Breast epithelium (tissue), 4 donors: Measurements from ENCODE around the gene CDK19. TPM values are rescaled to one million over a fixed set of nuclear protein-coding genes. Genes with fewer than 3 reads are reported as not detected.
A peak's percentile ranks its signal among the peaks of the same experiment; 100 is the strongest.

ENCODE experiments used
- DNase-seq, 2 donors: peaks; one replicate each; pipeline ENCODE4 v3.0.0-alpha.2; 2019; ENCODE audit warnings: low spot score in 2 of 2
- H3K27ac ChIP-seq, 2 donors: fragments of 200-600 bp; sonication (generic) in 1 of 2; one replicate each; pipeline ENCODE4 v1.5.1; 2016 to 2019; ENCODE audit warnings: mild to moderate bottlenecking in 1 of 2
- H3K27me3 ChIP-seq, 2 donors: fragments of 200-600 bp; sonication (generic) in 1 of 2; one replicate each; pipeline versions ENCODE4 v1.5.1 to v1.6.0; 2017 to 2019; ENCODE audit warnings: control low read depth in 1 of 2, mild to moderate bottlenecking in 1 of 2
- H3K36me3 ChIP-seq: fragments of 200-600 bp; one replicate; pipeline ENCODE4 v1.5.1; 2019
- H3K4me1 ChIP-seq, 2 donors: fragments of 200-600 bp; sonication (generic); one replicate each; pipeline ENCODE4 v1.5.1; 2016 to 2019; ENCODE audit warnings: control low read depth in 1 of 2
- H3K4me3 ChIP-seq, 3 donors: fragments of 200-600 bp; sonication (generic); 1 replicate in 2 of 3; 2 replicates in 1 of 3; pipeline ENCODE4 v1.5.1; 2016 to 2019; ENCODE audit warnings: mild to moderate bottlenecking in 3 of 3, moderate library complexity in 2 of 3
- H3K9me3 ChIP-seq, 2 donors: fragments of 200-600 bp; sonication (generic) in 1 of 2; one replicate each; pipeline ENCODE4 v1.5.1; 2016 to 2019; ENCODE audit warnings: control low read depth in 1 of 2
- POLR2A ChIP-seq: fragments of 450-650 bp; IDR thresholded peaks from one replicate; pipeline ENCODE4 v1.6.1; 2016; ENCODE audit warnings: antibody characterized with exemption, mild to moderate bottlenecking, moderate library complexity
- POLR2AphosphoS5 ChIP-seq, 3 donors: sonication (generic); formaldehyde crosslinking; IDR thresholded peaks; one replicate each; pipeline ENCODE4 v1.6.1; 2017; ENCODE audit warnings: antibody characterized with exemption in 3 of 3
- intact Hi-C: fragments of 100-400 bp; cut with DNase I; formaldehyde crosslinking; loops from one replicate; pipeline ENCODE4 v1.15.1; 2023; ENCODE audit warnings: low total_unique reads
- total RNA-seq, 3 donors: library from RNA; depleted of rRNA; stranded (reverse); fragments of >200 nt; gene quantifications; one replicate each; pipeline ENCODE4 v1.1.0, GENCODE V29; 2016
- TF ChIP-seq, protein P1 (sequence below), 3 donors: fragments of 450-650 bp; IDR thresholded peaks; one replicate each; pipeline ENCODE4 v1.5.1; 2016 to 2017; ENCODE audit warnings: antibody characterized with exemption in 3 of 3, mild to moderate bottlenecking in 3 of 3, moderate library complexity in 3 of 3

CDK19 gene
- 10 to 100 TPM; 14.1 to 17.9 (median 17.9) TPM for total RNA-seq

DNA sequence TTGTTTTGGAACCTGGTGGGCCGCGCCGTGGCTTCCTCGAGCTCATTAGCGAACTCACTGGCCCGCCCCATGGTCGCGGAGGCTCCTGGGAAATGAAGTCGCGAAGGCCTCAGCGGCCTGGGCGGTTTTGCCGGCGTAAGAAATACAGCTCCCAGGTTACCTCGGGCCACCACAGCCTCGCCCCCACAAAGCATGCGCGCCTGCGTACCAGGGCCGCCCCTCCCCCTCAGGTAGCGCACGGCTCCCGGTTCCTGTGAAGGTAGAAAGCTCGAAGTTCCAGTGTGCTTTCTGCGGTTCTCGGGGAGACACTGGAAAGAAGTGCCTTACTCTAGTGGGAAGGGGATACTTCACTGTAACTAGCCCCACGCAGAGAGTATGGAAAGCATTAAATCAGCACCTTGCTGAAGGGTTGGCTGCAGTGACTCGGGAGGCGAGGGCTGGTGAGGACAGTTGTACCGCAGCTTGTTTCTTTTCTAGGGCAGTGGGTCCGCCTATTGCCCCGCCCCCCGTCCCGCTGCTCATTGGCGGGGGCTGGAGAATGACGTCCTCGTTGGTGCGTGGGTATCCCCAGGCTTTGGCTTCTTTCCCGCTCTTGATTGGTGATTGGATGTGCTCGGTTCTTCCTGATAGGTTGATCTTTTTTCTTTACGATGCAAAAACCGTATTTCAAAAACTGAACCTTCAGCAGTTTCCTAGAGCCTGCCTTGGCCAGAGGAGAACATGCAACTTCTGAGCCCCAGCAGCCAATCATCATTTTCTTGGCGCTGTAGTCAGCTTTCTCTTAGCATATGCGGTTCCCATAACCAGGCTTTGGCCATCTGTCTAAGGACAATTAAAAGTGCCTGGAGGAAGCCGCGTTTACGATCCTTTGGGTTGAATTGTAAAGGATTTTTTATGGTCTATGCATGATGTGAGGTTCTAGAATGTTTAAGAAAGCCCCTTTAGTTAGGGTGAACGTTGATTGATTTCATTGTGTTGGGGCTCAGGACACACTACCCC lies at the start of gene CDK19:
Gene CDK19, minus strand, starts transcription at position 59 of the 999 bp plus-strand sequence. CDS start 333 bp downstream, outside the sequence.
- H3K36me3 ChIP-seq = no peaks in the 10 kb centered on the region
- no peaks in the 10 kb centered on the region for H3K27me3 ChIP-seq
- H3K9me3 ChIP-seq = no peaks in the 10 kb centered on the region
- H3K27ac ChIP-seq = peak within 1 kb of the TSS; percentile 92 to 99
- H3K4me3 ChIP-seq = peak within 1 kb of the TSS; percentile 86 to 88 (median 86)
- H3K4me1 ChIP-seq = no peaks in the 10 kb centered on the region
- DNase-seq = peak; percentile 97 to 98
- intact Hi-C loops = loop anchor here (5.0 kb wide), 1 partner anchor 62 kb away; no protein-coding TSS in a partner anchor
- TF ChIP-seq POLR2AphosphoS5 (IDR thresholded peaks at IDR 0.05) (peak; percentile 74 to 94 (median 87)), POLR2A (peak; percentile 32)
- TF ChIP-seq, protein P1, sequence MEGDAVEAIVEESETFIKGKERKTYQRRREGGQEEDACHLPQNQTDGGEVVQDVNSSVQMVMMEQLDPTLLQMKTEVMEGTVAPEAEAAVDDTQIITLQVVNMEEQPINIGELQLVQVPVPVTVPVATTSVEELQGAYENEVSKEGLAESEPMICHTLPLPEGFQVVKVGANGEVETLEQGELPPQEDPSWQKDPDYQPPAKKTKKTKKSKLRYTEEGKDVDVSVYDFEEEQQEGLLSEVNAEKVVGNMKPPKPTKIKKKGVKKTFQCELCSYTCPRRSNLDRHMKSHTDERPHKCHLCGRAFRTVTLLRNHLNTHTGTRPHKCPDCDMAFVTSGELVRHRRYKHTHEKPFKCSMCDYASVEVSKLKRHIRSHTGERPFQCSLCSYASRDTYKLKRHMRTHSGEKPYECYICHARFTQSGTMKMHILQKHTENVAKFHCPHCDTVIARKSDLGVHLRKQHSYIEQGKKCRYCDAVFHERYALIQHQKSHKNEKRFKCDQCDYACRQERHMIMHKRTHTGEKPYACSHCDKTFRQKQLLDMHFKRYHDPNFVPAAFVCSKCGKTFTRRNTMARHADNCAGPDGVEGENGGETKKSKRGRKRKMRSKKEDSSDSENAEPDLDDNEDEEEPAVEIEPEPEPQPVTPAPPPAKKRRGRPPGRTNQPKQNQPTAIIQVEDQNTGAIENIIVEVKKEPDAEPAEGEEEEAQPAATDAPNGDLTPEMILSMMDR (IDR thresholded peaks at IDR 0.05) = no peak

GRCh38 chr6:110864824-110865223 lies 49.6 kb upstream of the CDK19 start:
- no peak for DNase-seq
- TF ChIP-seq POLR2AphosphoS5 (IDR thresholded peaks at IDR 0.05) = no peak
- TF ChIP-seq, protein P1 (IDR thresholded peaks at IDR 0.05) = no peak
- no peak for TF ChIP-seq POLR2A
- H3K27ac ChIP-seq = no peak overlapping the region

GRCh38 chr6:110859335-110859792 lies 44.1 kb upstream of the CDK19 start:
- TF ChIP-seq POLR2AphosphoS5 (IDR thresholded peaks at IDR 0.05) (no peak), POLR2A (no peak)
- TF ChIP-seq, protein P1 (IDR thresholded peaks at IDR 0.05) = no peak
- no peaks in the 10 kb centered on the region for H3K27me3 ChIP-seq
- no peak overlapping the region for H3K27ac ChIP-seq
- no peaks in the 10 kb centered on the region for H3K9me3 ChIP-seq
- H3K36me3 ChIP-seq = no peaks in the 10 kb centered on the region
- no peak for DNase-seq
- peak overlapping the region in 1 of 3 donors; percentile 8 for H3K4me3 ChIP-seq
- intact Hi-C loops = no loop called here
- H3K4me1 ChIP-seq = no peaks in the 10 kb centered on the region

More at GRCh38 chr6:110864824-110865223, 49.6 kb upstream of the CDK19 start:
- Histone ChIP-seq H3K36me3 (no peaks in the 10 kb centered on the region), H3K4me1 (no peaks in the 10 kb centered on the region), H3K4me3 (no peak overlapping the region), H3K9me3 (no peaks in the 10 kb centered on the region), H3K27me3 (no peaks in the 10 kb centered on the region)
- intact Hi-C loops = no loop called here

GRCh38 chr6:110858562-110859214 lies 43.4 kb upstream of the CDK19 start:
- Histone ChIP-seq H3K9me3 (no peaks in the 10 kb centered on the region), H3K4me1 (no peaks in the 10 kb centered on the region), H3K27me3 (no peaks in the 10 kb centered on the region), H3K36me3 (no peaks in the 10 kb centered on the region), H3K4me3 (no peak overlapping the region), H3K27ac (no peak overlapping the region)
- TF ChIP-seq POLR2AphosphoS5 (IDR thresholded peaks at IDR 0.05) (no peak), POLR2A (no peak)
- TF ChIP-seq, protein P1 (IDR thresholded peaks at IDR 0.05) = no peak
- no peak for DNase-seq
- intact Hi-C loops = no loop called here
